HepG2 (cell line): ENCODE measurements around the gene MSANTD1. TPM values are rescaled to one million over a fixed set of nuclear protein-coding genes. Genes with fewer than 3 reads are reported as not detected.

ENCODE experiments used
- ATAC-seq: fragments of 200-7000 bp; cut with Tn5 transposase; 3 replicates; pipeline ENCODE4 v1.9.1; 2020; ENCODE audit warnings: mild to moderate bottlenecking, moderate library complexity
- BruUV-seq: library from RNA; stranded (reverse); fragments of 400-500 nt; replicated peaks from 2 replicates; lab custom pipeline; 2021; lab: Mats Ljungman, UMichigan
- CTCF ChIA-PET: fragments of 300-600 bp; formaldehyde crosslinking; extraction: SDS; loops from one replicate; lab custom pipeline; 2021; ENCODE audit warnings: low total read pairs, inconsistent platforms, low intra/inter-chr PET ratio; lab: Yijun Ruan, JAX
- POLR2A ChIA-PET: fragments of 350-600 bp; sonication (Branson Sonifier 250); formaldehyde crosslinking; loops from one replicate; lab custom pipeline; 2020; ENCODE audit warnings: antibody characterized with exemption, inconsistent platforms; lab: Yijun Ruan, JAX
- DNase-seq: peaks from one replicate; pipeline ENCODE4 v3.0.0-alpha.2; 2015; ENCODE audit warnings: low spot score
- FAIRE-seq: peaks from 3 replicates; lab custom pipeline; 2011; peaks lifted over from hg19 to GRCh38; lab: Jason Lieb, UNC
- H2AFZ ChIP-seq: one replicate; pipeline ENCODE4 v1.6.1; 2011; ENCODE audit warnings: low read length, inconsistent platforms
- H3K27ac ChIP-seq: fragments of 300-600 bp; 3 replicates; pipeline ENCODE4 v1.8.0; 2011; ENCODE audit warnings: mixed run types, mild to moderate bottlenecking, mixed read lengths, low read length, inconsistent platforms; ENCODE audit not compliant: insufficient read depth; ENCODE audit errors: extremely low read length
- H3K27me3 ChIP-seq, 2 experiments: fragments of 200-600 bp in 1 of 2; 2 replicates in 1 of 2; 3 replicates in 1 of 2; pipeline versions ENCODE4 v1.6.0 to v1.8.0; 2011; ENCODE audit warnings: low read length in 2 of 2, mild to moderate bottlenecking in 2 of 2, moderate library complexity in 2 of 2, inconsistent platforms in 1 of 2; ENCODE audit not compliant: insufficient read depth in 2 of 2, control insufficient read depth in 1 of 2
- H3K36me3 ChIP-seq, 2 experiments: fragments of 200-600 bp in 1 of 2; replicated peaks in 1 of 2; 2 replicates in 1 of 2; 3 replicates in 1 of 2; pipeline versions ENCODE4 v1.5.1 to v1.8.0; 2011; ENCODE audit warnings: low read length in 2 of 2, inconsistent platforms in 1 of 2; ENCODE audit not compliant: insufficient read depth in 2 of 2, control insufficient read depth in 1 of 2
- H3K4me1 ChIP-seq: 2 replicates; pipeline ENCODE4 v1.5.1; 2012; ENCODE audit warnings: low read length, inconsistent platforms; ENCODE audit not compliant: insufficient read depth
- H3K4me2 ChIP-seq: 2 replicates; pipeline ENCODE4 v1.6.0; 2011; ENCODE audit warnings: low read depth, low read length, inconsistent platforms
- H3K4me3 ChIP-seq, 3 experiments: fragments of 200-600 bp in 1 of 3; sonication (generic), shearing (Covaris generic) in 1 of 3; replicated peaks in 1 of 3; 2 replicates each; pipeline ENCODE4 v1.5.1; 2011 to 2016; ENCODE audit warnings: low read length in 3 of 3, inconsistent platforms in 2 of 3, low read depth in 2 of 3, mild to moderate bottlenecking in 2 of 3, control low read depth in 1 of 3, mixed read lengths in 1 of 3; ENCODE audit not compliant: insufficient read depth in 1 of 3
- H3K79me2 ChIP-seq: one replicate; pipeline ENCODE4 v1.6.1; 2011; ENCODE audit warnings: low read length, inconsistent platforms; ENCODE audit not compliant: insufficient read depth
- H3K9ac ChIP-seq: 2 replicates; pipeline ENCODE4 v1.6.0; 2011; ENCODE audit warnings: mild to moderate bottlenecking, low read depth, low read length, inconsistent platforms; ENCODE audit not compliant: insufficient read depth
- H3K9me3 ChIP-seq: 2 replicates; pipeline ENCODE4 v1.5.1; 2012; ENCODE audit warnings: mild to moderate bottlenecking, low read length
- H4K20me1 ChIP-seq: 2 replicates; pipeline ENCODE4 v1.6.0; 2011; ENCODE audit warnings: inconsistent platforms, mild to moderate bottlenecking, low read length, moderate library complexity; ENCODE audit not compliant: insufficient read depth
- AKAP8 ChIP-seq: sonication (generic); formaldehyde crosslinking; IDR thresholded peaks from 2 replicates; pipeline ENCODE4 v1.5.1; 2020; ENCODE audit warnings: mild to moderate bottlenecking, missing genetic modification reagents
- ARID2 ChIP-seq: sonication (generic); formaldehyde crosslinking; IDR thresholded peaks from 2 replicates; pipeline ENCODE4 v1.8.1; 2022; ENCODE audit warnings: mild to moderate bottlenecking, missing genetic modification reagents, borderline replicate concordance
- ARID3A ChIP-seq: IDR thresholded peaks from 2 replicates; pipeline ENCODE4 v1.6.1; 2012; ENCODE audit warnings: low read depth, low read length, improper control_type of control experiment
- GRHL1 ChIP-seq: sonication (generic); formaldehyde crosslinking; conservative IDR thresholded peaks from 2 replicates; pipeline ENCODE4 v1.8.0; 2022; ENCODE audit warnings: missing genetic modification reagents
- HNRNPL ChIP-seq: fragments of 200-400 bp; formaldehyde crosslinking; IDR thresholded peaks from 2 replicates; pipeline ENCODE4 v1.6.1; 2017; ENCODE audit warnings: mild to moderate bottlenecking, low read depth, low read length
- MXD4 ChIP-seq: IDR thresholded peaks from 2 replicates; pipeline ENCODE4 v1.6.1; 2016; ENCODE audit warnings: mild to moderate bottlenecking, missing biosample characterization, missing genetic modification reagents
- MYPOP ChIP-seq: sonication (generic); formaldehyde crosslinking; IDR thresholded peaks from 2 replicates; pipeline ENCODE4 v1.8.1; 2023; ENCODE audit warnings: mild to moderate bottlenecking, moderate library complexity, missing genetic modification reagents
- NFRKB ChIP-seq: fragments of 450-650 bp; IDR thresholded peaks from 2 replicates; pipeline ENCODE4 v1.6.1; 2017
- PAF1 ChIP-seq: IDR thresholded peaks from 2 replicates; pipeline ENCODE4 v1.6.1; 2016; ENCODE audit warnings: missing genetic modification reagents, missing compliant biosample characterization
- SP1 ChIP-seq, 2 experiments: fragments of 450-650 bp in 1 of 2; sonication (generic) in 1 of 2; formaldehyde crosslinking in 1 of 2; IDR thresholded peaks; 2 replicates each; pipeline versions ENCODE4 v1.4.0 to v1.6.1; 2016 to 2020; ENCODE audit warnings: missing genetic modification reagents in 1 of 2
- TP53 ChIP-seq: sonication (generic); formaldehyde crosslinking; conservative IDR thresholded peaks from 2 replicates; pipeline ENCODE4 v1.4.0; 2020; ENCODE audit warnings: missing genetic modification reagents
- ZBTB49 ChIP-seq: sonication (generic); formaldehyde crosslinking; IDR thresholded peaks from 2 replicates; pipeline ENCODE4 v1.4.0; 2020; ENCODE audit warnings: missing genetic modification reagents, borderline replicate concordance
- ZNF605 ChIP-seq: sonication (generic); formaldehyde crosslinking; IDR thresholded peaks from 2 replicates; pipeline ENCODE4 v1.8.0; 2022; ENCODE audit warnings: mild to moderate bottlenecking, missing genetic modification reagents
- ZNF768 ChIP-seq: sonication (generic); formaldehyde crosslinking; IDR thresholded peaks from 2 replicates; pipeline ENCODE4 v1.4.0; 2020; ENCODE audit warnings: missing genetic modification reagents
- ZNF775 ChIP-seq: sonication (generic); formaldehyde crosslinking; IDR thresholded peaks from 2 replicates; pipeline ENCODE4 v1.4.0; 2020; ENCODE audit warnings: missing genetic modification reagents, mild to moderate bottlenecking, moderate library complexity, borderline replicate concordance
- ZNF792 ChIP-seq: IDR thresholded peaks from 2 replicates; pipeline ENCODE4 v1.6.1; 2016
- ZSCAN21 ChIP-seq: sonication (generic); formaldehyde crosslinking; IDR thresholded peaks from 2 replicates; pipeline ENCODE4 v1.8.0; 2022; ENCODE audit warnings: mild to moderate bottlenecking, missing genetic modification reagents, moderate library complexity, borderline replicate concordance
- WGBS: methylation state at CpG from one replicate; pipeline ENCODE4 v1.1.6; 2017; ENCODE audit warnings: low lambda C conversion rate; 5-methylcytosine and 5-hydroxymethylcytosine counted together
- in situ Hi-C: cut with HindIII; loops from 2 replicates; pipeline ENCODE4 v1.10.0; 2017; ENCODE audit warnings: low pct_unique_long_range_greater_than_20kb; ENCODE audit not compliant: extremely low pct_ligation_motif_present
- intact Hi-C: fragments of 100-400 bp; cut with micrococcal nuclease; formaldehyde crosslinking; loops from one replicate; pipeline ENCODE4 v1.10.0; 2022; ENCODE audit not compliant: unreplicated experiment
- polyA plus RNA-seq, 8 experiments: library from polyadenylated mRNA; depleted of rRNA in 3 of 8; stranded (reverse) in 7 of 8; unstranded in 1 of 8; fragments of >200 nt; fragmentation: Illumina TruSeq in 4 of 8; extraction: Trizol in 4 of 8; gene quantifications; 2 replicates each; pipeline versions ENCODE4 v1.2.1 to v1.2.3, GENCODE V29; 2011 to 2016; ENCODE audit warnings: low read depth in 4 of 8, missing spikeins in 1 of 8, mixed read lengths in 1 of 8; ENCODE audit not compliant: insufficient read depth in 1 of 8
- total RNA-seq, 5 experiments: library from RNA; depleted of rRNA; stranded (reverse); fragments of >200 nt; fragmentation: Illumina TruSeq; extraction: Trizol; gene quantifications; 2 replicates each; pipeline ENCODE4 v1.2.3, GENCODE V29; 2016; ENCODE audit warnings: low read depth in 1 of 5

MSANTD1 gene
- total and polyA plus RNA-seq, 2 of the 13 experiments (the other 11 are each of a cell fraction or from before 2014, with no cell fraction given) = 0.22 to 0.40 TPM

- H3K27me3 ChIP-seq = no peaks in the 10 kb centered on the region
- no peak overlapping the region for H3K4me2 ChIP-seq
- no TSS peak for BruUV-seq
- H3K79me2 ChIP-seq = no peaks in the 10 kb centered on the region
- no peak overlapping the region for H3K9ac ChIP-seq
- ChIA-PET CTCF (no interaction called here), POLR2A (no interaction called here)
- H3K9me3 ChIP-seq = no peaks in the 10 kb centered on the region
- no peak overlapping the region for H3K27ac ChIP-seq
- no peaks in the 10 kb centered on the region for H3K4me1 ChIP-seq
- H4K20me1 ChIP-seq = no peaks in the 10 kb centered on the region
- H3K36me3 ChIP-seq = peaks cover 27 to 89% of the 10 kb centered on the region in 2 experiments
- intact Hi-C loops = no loop called here
- no peak for ATAC-seq
- in situ Hi-C loops = no loop called here
- no peak for DNase-seq
- no peak overlapping the region for H3K4me3 ChIP-seq
- 99% methylated on average over 8 of the region's 8 CpGs for WGBS
- TF ChIP-seq ARID3A (no peak), ZBTB49 (CRISPR knock-in tag) (no peak), AKAP8 (CRISPR knock-in tag) (no peak), HNRNPL (no peak), ZNF775 (no peak), TP53 (no peak), GRHL1 (CRISPR knock-in tag) (no peak), MYPOP (CRISPR knock-in tag) (no peak), ARID2 (CRISPR knock-in tag) (no peak), MXD4 (CRISPR knock-in tag) (no peak), ZNF792 (CRISPR knock-in tag) (no peak), SP1 (IDR thresholded peaks at IDR 0.05) (no peak), SP1 (CRISPR knock-in tag; IDR thresholded peaks at IDR 0.05) (no peak), ZSCAN21 (CRISPR knock-in tag) (no peak), PAF1 (CRISPR knock-in tag) (no peak), ZNF768 (CRISPR knock-in tag) (no peak), NFRKB (no peak), ZNF605 (no peak)
- no peak for FAIRE-seq
- H2AFZ ChIP-seq = no peak overlapping the region
These were observed 28.3 kb upstream of the MSANTD1 start for GRCh38 chr4:3220476-3221183.
